ENCODE results near the gene CCP110. TPM values are rescaled to one million over a fixed set of nuclear protein-coding genes. Genes with fewer than 3 reads are reported as not detected.
A peak's percentile ranks its signal among the peaks of the same experiment; 100 is the strongest.

Gene CCP110
- total RNA-seq, 1 experiment from 2014 or later, result 21.6 TPM

DNA sequence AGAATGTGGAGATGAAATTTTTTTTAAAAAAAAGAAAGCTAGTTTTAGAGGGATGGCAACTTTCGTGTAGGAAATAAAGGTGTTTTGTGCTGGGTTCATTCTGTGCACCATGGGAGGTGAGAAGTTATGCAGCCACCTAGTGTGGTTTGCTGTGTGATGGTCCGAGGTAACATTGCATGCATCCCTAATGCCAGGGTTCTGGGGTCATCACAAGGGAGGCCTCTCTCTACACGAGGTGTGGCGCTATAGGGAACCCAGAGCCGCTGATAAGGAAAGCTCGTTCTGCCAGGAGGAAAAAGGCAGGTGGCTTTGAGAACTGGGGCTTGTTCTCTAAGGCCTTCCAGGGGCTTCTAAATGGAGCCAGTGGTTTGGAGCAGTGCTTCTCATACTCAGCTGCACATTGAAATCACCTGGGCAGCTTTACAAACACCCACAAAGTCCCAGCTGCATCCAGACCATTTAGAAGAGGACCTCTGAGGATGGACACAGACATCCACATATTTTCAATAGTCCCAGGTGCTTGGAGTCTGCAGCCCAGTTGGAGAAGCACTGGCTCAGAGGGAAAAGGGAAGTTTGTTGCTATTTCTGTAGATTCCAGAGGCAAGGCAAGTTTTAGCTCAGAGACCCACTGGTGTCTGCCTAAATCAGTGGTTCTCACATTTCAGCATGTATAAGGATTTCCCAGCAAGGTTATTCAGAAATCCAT, 75.2 kb downstream of the CCP110 start:
- no peak overlapping the region for H3K4ac ChIP-seq (ENCODE audit: low read depth, low read length)
- H4K8ac ChIP-seq (replicated peaks; ENCODE audit: insufficient read length, low read depth, low read length), result no peak overlapping the region
- H3K56ac ChIP-seq (ENCODE audit: insufficient read length, low read depth, low read length), result no peak overlapping the region
- H3T11ph ChIP-seq (ENCODE audit: low read length), result no peak overlapping the region
- no peak overlapping the region for H3K14ac ChIP-seq (ENCODE audit: insufficient read depth, low read length)
- no peaks in the 10 kb centered on the region for H3K79me1 ChIP-seq (ENCODE audit: insufficient read depth, low read depth, low read length, poor library complexity, severe bottlenecking)
- H4K20me1 ChIP-seq (ENCODE audit: control insufficient read depth, insufficient read depth, insufficient read length), result no peaks in the 10 kb centered on the region
- no peaks in the 10 kb centered on the region for H3K79me2 ChIP-seq (ENCODE audit: insufficient read depth, low read length)
- H3K27ac ChIP-seq (ENCODE audit: insufficient read length, low read depth, low read length), result no peak overlapping the region
- no peak overlapping the region for H2BK12ac ChIP-seq (ENCODE audit: insufficient read length, low read depth, low read length)
- no peaks in the 10 kb centered on the region for H3K9me3 ChIP-seq (ENCODE audit: control insufficient read depth, low read depth, low read length)
- peaks cover 3 to 31% (median 29%) of the 10 kb centered on the region in 3 experiments; a peak in 6 of 7 replicates for H3K36me3 Mint-ChIP-seq (ENCODE audit: insufficient read depth in 1 of 3, low read depth in 3 of 3)
- no peak overlapping the region for H4K91ac ChIP-seq (ENCODE audit: insufficient read length, low read depth, low read length)
- no peak overlapping the region for H2BK120ac ChIP-seq (ENCODE audit: low read depth, low read length, poor library complexity, severe bottlenecking)
- no peak overlapping the region for H3K9ac ChIP-seq (ENCODE audit: extremely low read depth, insufficient read length, low read length)
- H2BK20ac ChIP-seq (ENCODE audit: low read depth, low read length, poor library complexity, severe bottlenecking), result no peak overlapping the region
- WGBS (ENCODE audit: extremely low coverage, insufficient read length, low lambda C conversion rate), result 100% methylated on average over 1 of the region's 6 CpGs
- peaks cover 36 to 38% of the 10 kb centered on the region in 2 experiments for H3K4me1 Mint-ChIP-seq
- no peak overlapping the region for H2BK5ac ChIP-seq (ENCODE audit: insufficient read length, low read length)
- H3K4me2 ChIP-seq (ENCODE audit: insufficient read depth, insufficient read length, low read length), result no peak overlapping the region
- H3K23ac ChIP-seq (ENCODE audit: insufficient read length, low read depth, low read length), result no peak overlapping the region
- H3K27me3 Mint-ChIP-seq (ENCODE audit: low read depth), result peaks cover 2% of the 10 kb centered on the region; the same call in 1 of the 2 replicates
- DNase-seq, result no peak
- no peak overlapping the region for H3K18ac ChIP-seq (ENCODE audit: insufficient read length, low read depth, low read length)
- H2AK5ac ChIP-seq (ENCODE audit: insufficient read length, low read length), result no peak overlapping the region
- H3K4me3 Mint-ChIP-seq, result no peak overlapping the region
- H3K4me1 ChIP-seq (ENCODE audit: insufficient read depth, low read length), result no peaks in the 10 kb centered on the region
- H3K9me3 Mint-ChIP-seq, result no peaks in the 10 kb centered on the region
- no peak overlapping the region for H4K5ac ChIP-seq (ENCODE audit: insufficient read length, low read depth, low read length)
- TF ChIP-seq, protein P1, sequence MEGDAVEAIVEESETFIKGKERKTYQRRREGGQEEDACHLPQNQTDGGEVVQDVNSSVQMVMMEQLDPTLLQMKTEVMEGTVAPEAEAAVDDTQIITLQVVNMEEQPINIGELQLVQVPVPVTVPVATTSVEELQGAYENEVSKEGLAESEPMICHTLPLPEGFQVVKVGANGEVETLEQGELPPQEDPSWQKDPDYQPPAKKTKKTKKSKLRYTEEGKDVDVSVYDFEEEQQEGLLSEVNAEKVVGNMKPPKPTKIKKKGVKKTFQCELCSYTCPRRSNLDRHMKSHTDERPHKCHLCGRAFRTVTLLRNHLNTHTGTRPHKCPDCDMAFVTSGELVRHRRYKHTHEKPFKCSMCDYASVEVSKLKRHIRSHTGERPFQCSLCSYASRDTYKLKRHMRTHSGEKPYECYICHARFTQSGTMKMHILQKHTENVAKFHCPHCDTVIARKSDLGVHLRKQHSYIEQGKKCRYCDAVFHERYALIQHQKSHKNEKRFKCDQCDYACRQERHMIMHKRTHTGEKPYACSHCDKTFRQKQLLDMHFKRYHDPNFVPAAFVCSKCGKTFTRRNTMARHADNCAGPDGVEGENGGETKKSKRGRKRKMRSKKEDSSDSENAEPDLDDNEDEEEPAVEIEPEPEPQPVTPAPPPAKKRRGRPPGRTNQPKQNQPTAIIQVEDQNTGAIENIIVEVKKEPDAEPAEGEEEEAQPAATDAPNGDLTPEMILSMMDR (conservative IDR thresholded peaks at IDR 0.05), result no peak
- H3K23me2 ChIP-seq (ENCODE audit: insufficient read length, low read depth, low read length, poor library complexity, severe bottlenecking), result no peaks in the 10 kb centered on the region
- no peak overlapping the region for H2AFZ ChIP-seq (ENCODE audit: low read length)
- H2BK15ac ChIP-seq (ENCODE audit: low read depth, low read length), result no peak overlapping the region
- peak overlapping the region in 1 of 3 experiments; percentile 63; a peak in 3 of 7 replicates for H3K27ac Mint-ChIP-seq
- H3K27me3 ChIP-seq (ENCODE audit: insufficient read depth, low read length), result no peaks in the 10 kb centered on the region

All from H9 (cell line).